ENCODE results near the gene RBP2.

RBP2 gene

GRCh38 chr3:139506766-139507165 lies 30.4 kb upstream of the RBP2 start:
- H3K4me3 ChIP-seq (ENCODE audit: low read depth, low read length): no peak overlapping the region
- TF ChIP-seq CTCF (conservative IDR thresholded peaks at IDR 0.05; ENCODE audit: low read depth, low read length): no peak
- DNase-seq (ENCODE audit: low read depth): no peak

- no peak for DNase-seq (ENCODE audit: low read depth)
- H3K4me3 ChIP-seq (ENCODE audit: low read depth, low read length): no peak overlapping the region
- TF ChIP-seq CTCF (conservative IDR thresholded peaks at IDR 0.05; ENCODE audit: low read depth, low read length): no peak
Observed at GRCh38 chr3:139505829-139506386, 29.6 kb upstream of the RBP2 start.

- H3K4me3 ChIP-seq (ENCODE audit: low read depth, low read length): no peak overlapping the region
- DNase-seq (ENCODE audit: low read depth): no peak
- TF ChIP-seq CTCF (conservative IDR thresholded peaks at IDR 0.05; ENCODE audit: low read depth, low read length): no peak
Observed at GRCh38 chr3:139499536-139499935, 23.2 kb upstream of the RBP2 start.

- no peak for DNase-seq (ENCODE audit: low read depth)
- TF ChIP-seq CTCF (conservative IDR thresholded peaks at IDR 0.05; ENCODE audit: low read depth, low read length): no peak
- no peak overlapping the region for H3K4me3 ChIP-seq (ENCODE audit: low read depth, low read length)
Observed at GRCh38 chr3:139493826-139494385, 17.6 kb upstream of the RBP2 start.

- DNase-seq (ENCODE audit: low read depth): peak; percentile 20
- TF ChIP-seq CTCF (conservative IDR thresholded peaks at IDR 0.05; ENCODE audit: low read depth, low read length): no peak
Observed at GRCh38 chr3:139491966-139492365, 15.7 kb upstream of the RBP2 start.

GRCh38 chr3:139491027-139491700 lies 14.8 kb upstream of the RBP2 start:
- DNase-seq (ENCODE audit: low read depth): no peak
- TF ChIP-seq CTCF (conservative IDR thresholded peaks at IDR 0.05; ENCODE audit: low read depth, low read length): no peak

More at GRCh38 chr3:139491966-139492365, 15.7 kb upstream of the RBP2 start:
- H3K4me3 ChIP-seq (ENCODE audit: low read depth, low read length): no peak overlapping the region

GRCh38 chr3:139482206-139482605 lies 5.9 kb upstream of the RBP2 start:
- no peak for DNase-seq (ENCODE audit: low read depth)
- no peak overlapping the region for H3K4me3 ChIP-seq (ENCODE audit: low read depth, low read length)
- no peak for TF ChIP-seq CTCF (conservative IDR thresholded peaks at IDR 0.05; ENCODE audit: low read depth, low read length)

More at GRCh38 chr3:139491027-139491700, 14.8 kb upstream of the RBP2 start:
- H3K4me3 ChIP-seq (ENCODE audit: low read depth, low read length): no peak overlapping the region

Measured in choroid plexus epithelial cell (primary cell).